Upper lobe of left lung (tissue), 4 donors: Measurements from ENCODE around the gene PCDHGC3.

Experiments used
- CTCF ChIP-seq, 6 experiments: fragments of 450-650 bp in 4 of 6; fragments of 200-600 bp in 2 of 6; sonication (generic) in 2 of 6; IDR thresholded peaks; one replicate each; pipeline ENCODE4 v1.5.1; 2016 to 2019; ENCODE audit warnings: antibody characterized with exemption in 6 of 6
- POLR2AphosphoS5 ChIP-seq, 2 donors: sonication (generic); formaldehyde crosslinking; IDR thresholded peaks; one replicate each; pipeline ENCODE4 v1.5.1; 2017; ENCODE audit warnings: antibody characterized with exemption in 2 of 2

DNA sequence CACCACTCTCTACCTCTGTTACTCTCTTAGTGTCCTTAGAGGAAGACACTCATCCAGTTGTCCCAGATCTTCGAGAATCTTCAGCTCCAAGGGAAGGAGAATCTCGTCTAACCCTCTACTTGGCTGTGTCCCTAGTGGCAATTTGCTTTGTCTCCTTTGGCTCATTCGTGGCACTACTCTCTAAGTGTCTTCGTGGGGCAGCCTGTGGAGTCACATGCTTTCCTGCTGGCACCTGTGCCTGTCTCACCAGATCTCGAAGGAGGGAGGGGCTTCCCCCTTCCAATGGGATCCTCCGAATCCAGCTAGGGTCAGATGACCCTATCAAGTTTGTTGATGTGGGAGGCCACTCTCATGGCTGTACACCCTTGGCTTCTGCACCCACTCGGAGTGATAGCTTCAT, 11.4 kb downstream of the PCDHGC3 start:
- no peak for TF ChIP-seq CTCF (IDR thresholded peaks at IDR 0.05)
- no peak for TF ChIP-seq POLR2AphosphoS5 (IDR thresholded peaks at IDR 0.05)
